Common myeloid progenitor, CD34-positive (primary cell): Measurements from ENCODE around the gene LRPPRC.

Experiments
- CTCF ChIA-PET: fragments of 350-600 bp; sonication (Branson Sonifier 250); formaldehyde crosslinking; loops from one replicate; lab custom pipeline; 2021; ENCODE audit warnings: antibody characterized with exemption; lab: Charles Lee
- POLR2A ChIA-PET: fragments of 350-600 bp; sonication (Branson Sonifier 250); formaldehyde crosslinking; loops from one replicate; lab custom pipeline; 2021; ENCODE audit warnings: antibody characterized with exemption; lab: Charles Lee
- DNase-seq, 3 donors: peaks; one replicate each; pipeline versions ENCODE4 v3.0.0 to v3.0.0-alpha.2; 2013
- H3K27ac ChIP-seq, 2 experiments: 1 replicate in 1 of 2; 2 replicates in 1 of 2; pipeline ENCODE4 v1.7.0; 2013; ENCODE audit warnings: inconsistent platforms in 2 of 2, low read length in 2 of 2, mild to moderate bottlenecking in 2 of 2, low read depth in 1 of 2, moderate library complexity in 1 of 2; ENCODE audit not compliant: severe bottlenecking in 2 of 2, insufficient read depth in 1 of 2, poor library complexity in 1 of 2
- H3K27me3 ChIP-seq, 5 experiments: replicated peaks in 2 of 5; 1 replicate in 3 of 5; 2 replicates in 2 of 5; pipeline versions ENCODE4 v1.6.1 to v1.7.0; 2013; ENCODE audit warnings: low read length in 4 of 5, mild to moderate bottlenecking in 2 of 5, moderate library complexity in 2 of 5, inconsistent platforms in 1 of 5; ENCODE audit not compliant: insufficient read depth in 5 of 5, control insufficient read depth in 4 of 5
- H3K36me3 ChIP-seq, 4 experiments: 1 replicate in 2 of 4; 2 replicates in 2 of 4; pipeline versions ENCODE4 v1.6.1 to v1.7.0; 2013; ENCODE audit warnings: low read length in 3 of 4, control low read depth in 1 of 4, mild to moderate bottlenecking in 1 of 4; ENCODE audit not compliant: control insufficient read depth in 4 of 4, insufficient read depth in 4 of 4
- H3K4me1 ChIP-seq, 4 experiments: 1 replicate in 3 of 4; 2 replicates in 1 of 4; pipeline versions ENCODE4 v1.6.1 to v1.7.1; 2013; ENCODE audit warnings: low read length in 3 of 4, mild to moderate bottlenecking in 3 of 4, control low read depth in 1 of 4, inconsistent platforms in 1 of 4, moderate library complexity in 1 of 4; ENCODE audit not compliant: control insufficient read depth in 4 of 4, insufficient read depth in 4 of 4; ENCODE audit errors: control extremely low read depth in 1 of 4
- H3K4me3 ChIP-seq, 7 experiments: 1 replicate in 4 of 7; 2 replicates in 3 of 7; pipeline versions ENCODE4 v1.5.1 to v1.7.0; 2013; ENCODE audit warnings: mild to moderate bottlenecking in 7 of 7, low read length in 6 of 7, moderate library complexity in 6 of 7, inconsistent platforms in 2 of 7, low read depth in 2 of 7, control low read depth in 1 of 7; ENCODE audit not compliant: insufficient read depth in 4 of 7, control insufficient read depth in 1 of 7; ENCODE audit errors: extremely low read depth in 1 of 7
- H3K9me3 ChIP-seq, 5 experiments: 1 replicate in 4 of 5; 2 replicates in 1 of 5; pipeline versions ENCODE4 v1.6.1 to v1.7.1; 2013; ENCODE audit warnings: low read length in 4 of 5, mild to moderate bottlenecking in 2 of 5, inconsistent platforms in 1 of 5, low read depth in 1 of 5, moderate library complexity in 1 of 5; ENCODE audit not compliant: control insufficient read depth in 4 of 5, insufficient read depth in 2 of 5; ENCODE audit errors: control extremely low read depth in 1 of 5
- WGBS: methylation state at CpG from one replicate; pipeline ENCODE4 v1.1.5; 2013; ENCODE audit not compliant: insufficient coverage; 5-methylcytosine and 5-hydroxymethylcytosine counted together

LRPPRC gene

DNA sequence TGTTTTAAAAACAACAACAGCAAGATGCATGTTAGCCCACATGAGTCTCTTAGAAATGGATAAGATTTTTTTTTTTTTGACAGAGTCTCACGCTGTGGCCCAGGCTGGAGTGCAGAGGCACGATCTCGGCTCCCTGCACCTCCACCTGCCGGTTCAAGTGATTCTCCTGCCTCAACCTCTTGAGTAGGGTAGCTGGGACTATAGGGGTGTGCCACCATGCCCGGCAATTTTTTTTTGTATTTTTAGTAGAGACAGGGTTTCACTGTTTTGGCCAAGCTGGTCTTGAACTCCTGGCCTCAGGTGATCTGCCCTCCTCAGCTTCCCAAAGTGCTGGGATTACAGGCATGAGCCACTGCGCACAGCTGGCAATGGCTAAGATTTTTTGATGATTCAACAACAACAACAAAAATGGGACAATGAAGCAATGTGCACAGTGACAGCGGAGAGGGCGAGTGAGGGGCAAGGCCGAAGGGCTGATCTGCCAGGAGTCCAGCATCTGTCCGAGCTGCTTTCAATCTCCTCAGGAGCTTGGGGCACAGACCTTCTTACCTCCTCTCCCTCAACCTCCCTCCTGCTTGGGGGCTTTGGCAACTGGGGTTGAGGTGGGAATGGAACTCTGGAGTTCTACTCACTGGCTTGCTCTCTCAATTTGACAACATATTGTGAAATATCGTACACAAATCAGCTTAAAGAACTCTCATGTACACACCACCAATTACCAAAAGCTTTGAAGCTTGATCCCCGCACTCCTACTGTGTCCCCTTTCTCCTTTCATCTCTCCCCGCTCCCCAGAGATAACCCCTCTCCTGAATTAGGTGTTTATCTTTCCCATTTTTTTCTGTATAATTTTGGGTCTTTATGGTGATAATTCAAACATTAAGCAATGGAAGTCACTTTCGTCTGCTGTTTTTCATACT, 153.6 kb downstream of the LRPPRC start:
- 98% methylated on average over 10 of the region's 14 CpGs for WGBS
- POLR2A ChIA-PET, result no interaction called here
- CTCF ChIA-PET, result no interaction called here

GRCh38 chr2:43840965-43841364, 154.8 kb downstream of the LRPPRC start:
- Histone ChIP-seq H3K27me3 (peaks cover 0 to 6% (median 0%) of the 10 kb centered on the region in 5 experiments), H3K4me3 (no peak overlapping the region), H3K9me3 (no peaks in the 10 kb centered on the region), H3K36me3 (no peaks in the 10 kb centered on the region), H3K4me1 (no peaks in the 10 kb centered on the region), H3K27ac (no peak overlapping the region)
- CTCF ChIA-PET, result no interaction called here
- WGBS, result 96% methylated on average over 5 of the region's 5 CpGs
- DNase-seq, result no peak
- POLR2A ChIA-PET, result no interaction called here

More for the DNA sequence above, 153.6 kb downstream of the LRPPRC start:
- Histone ChIP-seq H3K27me3 (peaks cover 0 to 6% (median 2%) of the 10 kb centered on the region in 5 experiments), H3K9me3 (no peaks in the 10 kb centered on the region), H3K4me1 (no peaks in the 10 kb centered on the region), H3K4me3 (no peak overlapping the region), H3K36me3 (no peaks in the 10 kb centered on the region), H3K27ac (no peak overlapping the region)
- DNase-seq, result no peak

GRCh38 chr2:43839776-43840564, 155.8 kb downstream of the LRPPRC start:
- DNase-seq, result no peak

GRCh38 chr2:43838560-43839267, 157.1 kb downstream of the LRPPRC start, which contains the start of the genes ABCG5 and ABCG8:
Gene ABCG5, minus strand, starts transcription at chr2:43838839. Its CDS starts 160 bp downstream, at chr2:43838679.
Gene ABCG8, plus strand, starts transcription at chr2:43838971. Its CDS starts 83 bp downstream, at chr2:43839054.
- CTCF ChIA-PET, result no interaction called here
- no peaks in the 10 kb centered on the region for H3K9me3 ChIP-seq
- H3K27ac ChIP-seq, result no peak within 1 kb of the TSS
- no peak within 1 kb of the TSS for H3K4me3 ChIP-seq
- no peak for DNase-seq
- POLR2A ChIA-PET, result no interaction called here
- WGBS, result 97% methylated on average over 16 of the region's 20 CpGs
- no peaks in the 10 kb centered on the region for H3K36me3 ChIP-seq
- H3K27me3 ChIP-seq, result peaks cover 0 to 6% (median 0%) of the 10 kb centered on the region in 5 experiments
- H3K4me1 ChIP-seq, result no peaks in the 10 kb centered on the region

More at GRCh38 chr2:43839776-43840564, 155.8 kb downstream of the LRPPRC start:
- H3K27me3 ChIP-seq, result peaks cover 0 to 6% (median 0%) of the 10 kb centered on the region in 5 experiments
- 76% methylated on average over 5 of the region's 14 CpGs for WGBS
- no peaks in the 10 kb centered on the region for H3K4me1 ChIP-seq
- no peaks in the 10 kb centered on the region for H3K36me3 ChIP-seq
- ChIA-PET CTCF (no interaction called here), POLR2A (no interaction called here)
- H3K4me3 ChIP-seq, result no peak overlapping the region
- H3K27ac ChIP-seq, result no peak overlapping the region
- no peaks in the 10 kb centered on the region for H3K9me3 ChIP-seq

DNA sequence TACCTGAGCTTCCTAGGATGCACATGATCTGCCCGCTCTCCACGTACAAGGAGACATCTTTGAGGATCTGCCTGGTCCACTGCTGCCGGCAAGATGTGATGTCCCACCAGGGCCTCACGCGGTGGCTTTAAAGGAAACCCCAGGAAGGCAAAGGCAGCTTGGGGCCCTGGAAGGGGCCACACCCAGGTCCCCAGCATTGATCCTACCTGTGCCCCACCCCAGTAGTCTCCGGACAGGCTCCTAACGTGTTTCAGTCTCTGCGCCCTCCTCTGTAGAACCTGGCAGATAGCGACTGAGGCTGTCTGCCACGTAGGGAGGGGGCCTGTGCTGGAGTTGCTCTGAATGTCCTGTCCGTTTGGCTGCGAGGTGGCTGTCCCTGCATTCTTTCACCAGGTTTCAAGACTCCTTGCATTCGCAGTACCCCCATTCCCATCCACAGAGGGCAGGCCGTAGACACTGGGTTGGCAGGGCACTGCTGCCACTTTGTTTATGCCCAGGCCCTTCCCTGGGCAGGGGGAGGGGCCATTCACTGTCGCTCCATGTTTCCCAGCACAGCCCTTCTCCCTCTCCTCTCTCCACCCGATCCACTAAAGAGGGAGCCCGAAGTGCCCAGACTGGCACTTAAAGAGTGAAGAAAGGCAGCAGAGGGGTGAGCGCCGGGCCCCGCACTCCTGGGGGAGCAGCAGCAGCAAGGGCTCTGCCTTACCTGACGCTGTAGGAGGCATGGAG, 157.8 kb downstream of the LRPPRC start:
- H3K4me3 ChIP-seq, result no peak overlapping the region
- ChIA-PET POLR2A (no interaction called here), CTCF (no interaction called here)
- no peak overlapping the region for H3K27ac ChIP-seq
- H3K27me3 ChIP-seq, result peaks cover 0 to 6% (median 0%) of the 10 kb centered on the region in 5 experiments
- WGBS, result 97% methylated on average over 18 of the region's 21 CpGs
- no peaks in the 10 kb centered on the region for H3K4me1 ChIP-seq
- DNase-seq, result no peak
- no peaks in the 10 kb centered on the region for H3K36me3 ChIP-seq
- H3K9me3 ChIP-seq, result no peaks in the 10 kb centered on the region

GRCh38 chr2:43837033-43837432, 158.8 kb downstream of the LRPPRC start:
- ChIA-PET CTCF (interaction anchor here (0.7 kb wide), 1 partner anchor 658 kb away, joined by 3 read pairs; no protein-coding TSS in a partner anchor), POLR2A (no interaction called here)
- peaks cover 4 to 7% (median 6%) of the 10 kb centered on the region in 5 experiments for H3K27me3 ChIP-seq
- no peak overlapping the region for H3K27ac ChIP-seq
- peaks cover 0 to 2% (median under 1%) of the 10 kb centered on the region in 4 experiments for H3K4me1 ChIP-seq
- no peak overlapping the region for H3K4me3 ChIP-seq
- DNase-seq, result no peak
- no peaks in the 10 kb centered on the region for H3K9me3 ChIP-seq
- no CpG with 5 or more reads among the region's 4 CpGs for WGBS
- no peaks in the 10 kb centered on the region for H3K36me3 ChIP-seq
